ENCODE measurements around the gene ADRB2.

- no peak for TF ChIP-seq CTCF (IDR thresholded peaks at IDR 0.05)
- TF ChIP-seq POLR2A (IDR thresholded peaks at IDR 0.05) = no peak
Observed at GRCh38 chr5:148853868-148854267, 27.5 kb downstream of the ADRB2 start.

All from right lobe of liver (tissue), 4 donors.